H1 (cell line): ENCODE results near the gene TIAL1. TPM values are rescaled to one million over a fixed set of nuclear protein-coding genes. Genes with fewer than 3 reads are reported as not detected.

ENCODE experiments used
- CTCF ChIA-PET: fragments of 300-600 bp; sonication (Branson Sonifier 250); formaldehyde crosslinking; loops from one replicate; lab custom pipeline; 2021; ENCODE audit not compliant: partially characterized antibody; lab: Charles Lee
- POLR2A ChIA-PET: fragments of 300-600 bp; sonication (Branson Sonifier 250); formaldehyde crosslinking; loops from one replicate; lab custom pipeline; 2021; ENCODE audit warnings: inconsistent platforms; ENCODE audit not compliant: partially characterized antibody; lab: Charles Lee
- DNase-seq, 2 experiments: peaks; one replicate each; pipeline versions ENCODE4 v3.0.0 to v3.0.0-alpha.2; 2010 to 2022; ENCODE audit warnings: low spot score in 2 of 2, low read depth in 1 of 2, mixed read lengths in 1 of 2
- FAIRE-seq: peaks from 2 replicates; lab custom pipeline; 2011; peaks lifted over from hg19 to GRCh38; lab: Jason Lieb, UNC
- H2AFZ ChIP-seq: 2 replicates; pipeline ENCODE4 v1.8.1; 2012; ENCODE audit warnings: low read length, inconsistent platforms
- H2AK5ac ChIP-seq: 2 replicates; pipeline ENCODE4 v1.6.1; 2013; ENCODE audit warnings: low read depth, low read length
- H2BK120ac ChIP-seq: replicated peaks from 2 replicates; pipeline ENCODE3; 2013; ENCODE audit warnings: low read depth, low read length, inconsistent platforms
- H2BK12ac ChIP-seq: 2 replicates; pipeline ENCODE4 v1.6.1; 2013; ENCODE audit warnings: low read depth, low read length
- H2BK15ac ChIP-seq: 2 replicates; pipeline ENCODE4 v1.6.1; 2013; ENCODE audit warnings: low read length
- H2BK20ac ChIP-seq: 2 replicates; pipeline ENCODE4 v1.6.1; 2013; ENCODE audit warnings: low read length
- H2BK5ac ChIP-seq: 2 replicates; pipeline ENCODE4 v1.6.1; 2013; ENCODE audit warnings: low read depth, low read length
- H3K14ac ChIP-seq: 2 replicates; pipeline ENCODE4 v1.6.1; 2013; ENCODE audit warnings: inconsistent platforms; ENCODE audit not compliant: insufficient read length
- H3K18ac ChIP-seq: 2 replicates; pipeline ENCODE4 v1.6.1; 2013; ENCODE audit warnings: low read length; ENCODE audit errors: extremely low read depth
- H3K23ac ChIP-seq: 2 replicates; pipeline ENCODE4 v1.6.1; 2013; ENCODE audit warnings: inconsistent platforms; ENCODE audit not compliant: insufficient read length
- H3K23me2 ChIP-seq: 2 replicates; pipeline ENCODE4 v1.6.1; 2013; ENCODE audit warnings: low read depth, low read length
- H3K27ac ChIP-seq: 2 replicates; pipeline ENCODE4 v1.6.1; 2011; ENCODE audit warnings: low read depth, low read length, inconsistent platforms
- H3K27me3 ChIP-seq, 4 experiments: replicated peaks in 1 of 4; 1 replicate in 1 of 4; 2 replicates in 3 of 4; pipeline versions ENCODE4 v1.6.1 to v1.8.1; 2011 to 2013; ENCODE audit warnings: low read length in 3 of 4, mild to moderate bottlenecking in 3 of 4, inconsistent platforms in 2 of 4, mixed read lengths in 2 of 4, moderate library complexity in 1 of 4; ENCODE audit not compliant: control insufficient read depth in 3 of 4, insufficient read depth in 3 of 4; ENCODE audit errors: extremely low read depth in 1 of 4
- H3K36me3 ChIP-seq, 4 experiments: 2 replicates each; pipeline versions ENCODE4 v1.6.1 to v1.8.1; 2011 to 2013; ENCODE audit warnings: mild to moderate bottlenecking in 4 of 4, low read length in 3 of 4, moderate library complexity in 2 of 4, control low read depth in 1 of 4, inconsistent platforms in 1 of 4; ENCODE audit not compliant: insufficient read depth in 4 of 4, control insufficient read depth in 2 of 4
- H3K4ac ChIP-seq: replicated peaks from 2 replicates; pipeline ENCODE3; 2013; ENCODE audit warnings: low read length, low read depth, mixed read lengths, inconsistent platforms; ENCODE audit not compliant: insufficient read length
- H3K4me1 ChIP-seq, 4 experiments: replicated peaks in 1 of 4; 1 replicate in 1 of 4; 2 replicates in 3 of 4; pipeline versions ENCODE4 v1.6.1 to v1.8.1; 2011 to 2013; ENCODE audit warnings: low read length in 3 of 4, inconsistent platforms in 2 of 4, mixed read lengths in 1 of 4; ENCODE audit not compliant: insufficient read depth in 4 of 4, control insufficient read depth in 3 of 4
- H3K4me2 ChIP-seq, 2 experiments: 2 replicates each; pipeline versions ENCODE4 v1.6.1 to v1.8.1; 2011 to 2013; ENCODE audit warnings: low read depth in 2 of 2, low read length in 2 of 2, control low read depth in 1 of 2, inconsistent platforms in 1 of 2, mild to moderate bottlenecking in 1 of 2; ENCODE audit not compliant: insufficient read depth in 1 of 2
- H3K4me3 ChIP-seq, 4 experiments: fragments of 200-600, 300-600 bp in 1 of 4; sonication (generic), shearing (Covaris generic), sonication (Bioruptor Twin) in 1 of 4; 2 replicates each; pipeline versions ENCODE4 v1.5.1 to v1.8.1; 2011 to 2016; ENCODE audit warnings: low read length in 4 of 4, low read depth in 3 of 4, control low read depth in 2 of 4, inconsistent platforms in 2 of 4, mild to moderate bottlenecking in 2 of 4, mixed read lengths in 1 of 4, moderate library complexity in 1 of 4; ENCODE audit not compliant: insufficient read depth in 2 of 4; ENCODE audit errors: extremely low read depth in 1 of 4
- H3K56ac ChIP-seq: replicated peaks from 2 replicates; pipeline ENCODE3; 2013; ENCODE audit warnings: low read depth, mild to moderate bottlenecking, mixed read lengths, low read length, inconsistent platforms; ENCODE audit not compliant: insufficient read length
- H3K79me1 ChIP-seq: 2 replicates; pipeline ENCODE4 v1.6.1; 2013; ENCODE audit warnings: low read depth, low read length, control low read depth
- H3K79me2 ChIP-seq, 2 experiments: 2 replicates each; pipeline versions ENCODE4 v1.6.1 to v1.8.1; 2012 to 2013; ENCODE audit warnings: low read length in 2 of 2, mild to moderate bottlenecking in 2 of 2, inconsistent platforms in 1 of 2; ENCODE audit not compliant: insufficient read depth in 2 of 2, control insufficient read depth in 1 of 2
- H3K9ac ChIP-seq, 4 experiments: replicated peaks in 1 of 4; 1 replicate in 1 of 4; 2 replicates in 3 of 4; pipeline versions ENCODE4 v1.6.1 to v1.8.1; 2011 to 2013; ENCODE audit warnings: low read depth in 3 of 4, low read length in 3 of 4, control low read depth in 2 of 4, mild to moderate bottlenecking in 2 of 4, moderate library complexity in 2 of 4, inconsistent platforms in 1 of 4; ENCODE audit errors: extremely low read depth in 1 of 4
- H3K9me3 ChIP-seq, 2 experiments: 2 replicates each; pipeline versions ENCODE4 v1.6.1 to v1.8.1; 2012 to 2013; ENCODE audit warnings: mild to moderate bottlenecking in 2 of 2, moderate library complexity in 2 of 2, control low read depth in 1 of 2, inconsistent platforms in 1 of 2, low read depth in 1 of 2, low read length in 1 of 2, mixed read lengths in 1 of 2; ENCODE audit not compliant: insufficient read depth in 2 of 2
- H4K20me1 ChIP-seq, 2 experiments: replicated peaks in 1 of 2; 2 replicates each; pipeline versions ENCODE3 to v1.8.1; 2011 to 2013; ENCODE audit warnings: inconsistent platforms in 2 of 2, low read length in 2 of 2, mild to moderate bottlenecking in 1 of 2; ENCODE audit not compliant: insufficient read depth in 2 of 2, control insufficient read depth in 1 of 2
- H4K5ac ChIP-seq: 2 replicates; pipeline ENCODE4 v1.6.1; 2013; ENCODE audit warnings: low read length, low read depth, mixed read lengths, inconsistent platforms; ENCODE audit not compliant: insufficient read length
- H4K8ac ChIP-seq: 2 replicates; pipeline ENCODE4 v1.8.0; 2013; ENCODE audit warnings: mild to moderate bottlenecking, moderate library complexity, low read length, inconsistent platforms; ENCODE audit not compliant: insufficient read depth; ENCODE audit errors: extremely low read depth
- H4K91ac ChIP-seq: replicated peaks from 2 replicates; pipeline ENCODE3; 2013; ENCODE audit warnings: low read length, mixed read lengths, inconsistent platforms; ENCODE audit not compliant: insufficient read length
- CHD1 ChIP-seq: IDR thresholded peaks from 2 replicates; pipeline ENCODE4 v1.6.1; 2012; ENCODE audit warnings: low read depth, low read length, improper control_type of control experiment
- EZH2 ChIP-seq: fragments of 200-600 bp; sonication (generic); IDR thresholded peaks from 2 replicates; pipeline ENCODE4 v1.7.1; 2012; ENCODE audit warnings: low read depth, mild to moderate bottlenecking, moderate library complexity, low read length, inconsistent platforms; ENCODE audit not compliant: severe bottlenecking
- MAX ChIP-seq: IDR thresholded peaks from 2 replicates; pipeline ENCODE4 v1.6.1; 2012; ENCODE audit warnings: inconsistent platforms
- RAD21 ChIP-seq, 2 experiments: IDR thresholded peaks in 1 of 2; conservative IDR thresholded peaks in 1 of 2; 2 replicates each; pipeline ENCODE4 v1.6.1; 2011; ENCODE audit warnings: low read depth in 2 of 2, low read length in 2 of 2, improper control_type of control experiment in 1 of 2, inconsistent platforms in 1 of 2, mild to moderate bottlenecking in 1 of 2, moderate library complexity in 1 of 2
- WGBS, 2 experiments: shearing (Covaris generic) in 1 of 2; methylation state at CpG; one replicate each; pipeline versions ENCODE4 v1.1.6 to v1.1.7; 2013 to 2015; ENCODE audit warnings: low lambda C conversion rate in 2 of 2, mixed read lengths in 2 of 2, inconsistent platforms in 1 of 2, low coverage in 1 of 2, missing lambda C conversion rate in 1 of 2; ENCODE audit not compliant: insufficient replicate concordance in 2 of 2, insufficient coverage in 1 of 2, insufficient read length in 1 of 2; ENCODE audit errors: extremely low coverage in 1 of 2, missing lambda C conversion rate in 1 of 2; 5-methylcytosine and 5-hydroxymethylcytosine counted together
- polyA plus RNA-seq, 7 experiments: library from polyadenylated mRNA; depleted of rRNA in 3 of 7; stranded (reverse) in 5 of 7; unstranded in 2 of 7; fragments of >200 nt in 5 of 7; fragments of 200-250 nt in 2 of 7; gene quantifications; 1 replicate in 5 of 7; 2 replicates in 1 of 7; 4 replicates in 1 of 7; pipeline versions ENCODE4 v1.2.1 to v1.2.3, GENCODE V29; 2011 to 2013; ENCODE audit warnings: missing spikeins in 2 of 7, mixed read lengths in 2 of 7
- total RNA-seq: library from RNA; stranded (reverse); fragmentation: NEBNext Ultra II Directional; extraction: Animal tissue kit (Norgen Biotek cat#: 25700); gene quantifications from 2 replicates; pipeline ENCODE4 v1.2.1, GENCODE V29; 2021

TIAL1 gene
- total and polyA plus RNA-seq, 2 of the 8 experiments (the other 6 are each of a cell fraction or from before 2014, with no cell fraction given) = 50.4 to 166 TPM

GRCh38 chr10:119588071-119588470, 8.7 kb downstream of the TIAL1 start:
- no peaks in the 10 kb centered on the region for H3K27me3 ChIP-seq
- H3K23me2 ChIP-seq = no peaks in the 10 kb centered on the region; the same call in 1 of the 2 replicates
- H3K79me2 ChIP-seq = peaks cover 27 to 96% of the 10 kb centered on the region in 2 experiments
- H3K9ac ChIP-seq = no peak overlapping the region
- no peak overlapping the region for H2AK5ac ChIP-seq
- ChIA-PET POLR2A (interaction anchor here (1.0 to 1.6 kb wide), 3 partner anchors 9 to 19 kb away, joined by 3 read pairs; partner anchors contain the start of gene TIAL1), CTCF (interaction anchor here (0.7 to 1.3 kb wide), 3 partner anchors 169 to 394 kb away, joined by 3 to 6 read pairs (median 4); no protein-coding TSS in a partner anchor)
- peaks cover 0 to 60% (median 21%) of the 10 kb centered on the region in 4 experiments; a peak in 5 of 8 replicates for H3K36me3 ChIP-seq
- H3K56ac ChIP-seq = no peak overlapping the region
- H3K4me2 ChIP-seq = no peak overlapping the region
- no peak overlapping the region for H3K18ac ChIP-seq
- no peaks in the 10 kb centered on the region for H3K4me1 ChIP-seq
- H2BK12ac ChIP-seq = no peak overlapping the region
- no peak overlapping the region for H3K4me3 ChIP-seq
- 93% methylated on average over 4 of the region's 4 CpGs; no CpG with 5 or more reads in 1 of the 2 experiments for WGBS, 2 experiments
- no peak overlapping the region for H4K5ac ChIP-seq
- H2BK15ac ChIP-seq = no peak overlapping the region
- H3K27ac ChIP-seq = no peak overlapping the region
- peaks cover 17 to 25% of the 10 kb centered on the region in 2 experiments for H4K20me1 ChIP-seq
- peaks cover 6% of the 10 kb centered on the region; the same call in 1 of the 2 replicates for H3K79me1 ChIP-seq
- H2BK120ac ChIP-seq = no peak overlapping the region
- H2BK5ac ChIP-seq = no peak overlapping the region
- H4K8ac ChIP-seq = no peak overlapping the region
- H4K91ac ChIP-seq = no peak overlapping the region
- no peak for DNase-seq
- TF ChIP-seq MAX (no peak), CHD1 (no peak), EZH2 (no peak), RAD21 (IDR thresholded peaks at IDR 0.05 in 1 of 2, conservative IDR thresholded peaks at IDR 0.05 in 1 of 2; ENCODE audit: low read depth in 2 of 2, low read length in 2 of 2) (no peak)
- TF ChIP-seq, all 59 proteins: peak for 0
- Histone ChIP-seq H3K14ac (no peak overlapping the region), H3K9me3 (no peaks in the 10 kb centered on the region), H3K23ac (no peak overlapping the region), H2AFZ (no peak overlapping the region), H2BK20ac (no peak overlapping the region), H3K4ac (no peak overlapping the region)
- no peak for FAIRE-seq
